HepG2 (cell line): Measurements from ENCODE around the gene IPO13. TPM values are rescaled to one million over a fixed set of nuclear protein-coding genes. Genes with fewer than 3 reads are reported as not detected.

Experiments used
- ATAC-seq: fragments of 200-7000 bp; cut with Tn5 transposase; 3 replicates; pipeline ENCODE4 v1.9.1; 2020; ENCODE audit warnings: mild to moderate bottlenecking, moderate library complexity
- BruUV-seq: library from RNA; stranded (reverse); fragments of 400-500 nt; replicated peaks from 2 replicates; lab custom pipeline; 2021; lab: Mats Ljungman, UMichigan
- CTCF ChIA-PET: fragments of 300-600 bp; formaldehyde crosslinking; extraction: SDS; loops from one replicate; lab custom pipeline; 2021; ENCODE audit warnings: low total read pairs, inconsistent platforms, low intra/inter-chr PET ratio; lab: Yijun Ruan, JAX
- POLR2A ChIA-PET: fragments of 350-600 bp; sonication (Branson Sonifier 250); formaldehyde crosslinking; loops from one replicate; lab custom pipeline; 2020; ENCODE audit warnings: antibody characterized with exemption, inconsistent platforms; lab: Yijun Ruan, JAX
- DNase-seq: peaks from one replicate; pipeline ENCODE4 v3.0.0-alpha.2; 2015; ENCODE audit warnings: low spot score
- FAIRE-seq: peaks from 3 replicates; lab custom pipeline; 2011; peaks lifted over from hg19 to GRCh38; lab: Jason Lieb, UNC
- H2AFZ ChIP-seq: one replicate; pipeline ENCODE4 v1.6.1; 2011; ENCODE audit warnings: low read length, inconsistent platforms
- H3K27ac ChIP-seq: fragments of 300-600 bp; 3 replicates; pipeline ENCODE4 v1.8.0; 2011; ENCODE audit warnings: mixed run types, mild to moderate bottlenecking, mixed read lengths, low read length, inconsistent platforms; ENCODE audit not compliant: insufficient read depth; ENCODE audit errors: extremely low read length
- H3K27me3 ChIP-seq, 2 experiments: fragments of 200-600 bp in 1 of 2; 2 replicates in 1 of 2; 3 replicates in 1 of 2; pipeline versions ENCODE4 v1.6.0 to v1.8.0; 2011; ENCODE audit warnings: low read length in 2 of 2, mild to moderate bottlenecking in 2 of 2, moderate library complexity in 2 of 2, inconsistent platforms in 1 of 2; ENCODE audit not compliant: insufficient read depth in 2 of 2, control insufficient read depth in 1 of 2
- H3K36me3 ChIP-seq, 2 experiments: fragments of 200-600 bp in 1 of 2; replicated peaks in 1 of 2; 2 replicates in 1 of 2; 3 replicates in 1 of 2; pipeline versions ENCODE4 v1.5.1 to v1.8.0; 2011; ENCODE audit warnings: low read length in 2 of 2, inconsistent platforms in 1 of 2; ENCODE audit not compliant: insufficient read depth in 2 of 2, control insufficient read depth in 1 of 2
- H3K4me1 ChIP-seq: 2 replicates; pipeline ENCODE4 v1.5.1; 2012; ENCODE audit warnings: low read length, inconsistent platforms; ENCODE audit not compliant: insufficient read depth
- H3K4me2 ChIP-seq: 2 replicates; pipeline ENCODE4 v1.6.0; 2011; ENCODE audit warnings: low read depth, low read length, inconsistent platforms
- H3K4me3 ChIP-seq, 3 experiments: fragments of 200-600 bp in 1 of 3; sonication (generic), shearing (Covaris generic) in 1 of 3; replicated peaks in 1 of 3; 2 replicates each; pipeline ENCODE4 v1.5.1; 2011 to 2016; ENCODE audit warnings: low read length in 3 of 3, inconsistent platforms in 2 of 3, low read depth in 2 of 3, mild to moderate bottlenecking in 2 of 3, control low read depth in 1 of 3, mixed read lengths in 1 of 3; ENCODE audit not compliant: insufficient read depth in 1 of 3
- H3K79me2 ChIP-seq: one replicate; pipeline ENCODE4 v1.6.1; 2011; ENCODE audit warnings: low read length, inconsistent platforms; ENCODE audit not compliant: insufficient read depth
- H3K9ac ChIP-seq: 2 replicates; pipeline ENCODE4 v1.6.0; 2011; ENCODE audit warnings: mild to moderate bottlenecking, low read depth, low read length, inconsistent platforms; ENCODE audit not compliant: insufficient read depth
- H3K9me3 ChIP-seq: 2 replicates; pipeline ENCODE4 v1.5.1; 2012; ENCODE audit warnings: mild to moderate bottlenecking, low read length
- H4K20me1 ChIP-seq: 2 replicates; pipeline ENCODE4 v1.6.0; 2011; ENCODE audit warnings: inconsistent platforms, mild to moderate bottlenecking, low read length, moderate library complexity; ENCODE audit not compliant: insufficient read depth
- BRD4 ChIP-seq: sonication (generic); formaldehyde crosslinking; IDR thresholded peaks from 2 replicates; pipeline ENCODE4 v1.4.0; 2020; ENCODE audit warnings: missing genetic modification reagents
- FOXA3 ChIP-seq: IDR thresholded peaks from 2 replicates; pipeline ENCODE4 v1.6.1; 2016; ENCODE audit warnings: missing genetic modification reagents, missing compliant biosample characterization
- NFIB ChIP-seq: sonication (generic); formaldehyde crosslinking; IDR thresholded peaks from 2 replicates; pipeline ENCODE4 v1.9.0; 2021; ENCODE audit warnings: missing genetic modification reagents, mild to moderate bottlenecking, borderline replicate concordance
- RARA ChIP-seq: IDR thresholded peaks from 2 replicates; pipeline ENCODE4 v1.6.1; 2016; ENCODE audit warnings: missing genetic modification reagents, missing compliant biosample characterization
- SALL2 ChIP-seq: sonication (generic); formaldehyde crosslinking; IDR thresholded peaks from 2 replicates; pipeline ENCODE4 v1.8.1; 2023; ENCODE audit warnings: mild to moderate bottlenecking, missing genetic modification reagents, inconsistent platforms
- SCMH1 ChIP-seq: sonication (generic); formaldehyde crosslinking; IDR thresholded peaks from 2 replicates; pipeline ENCODE4 v1.9.0; 2021; ENCODE audit warnings: missing genetic modification reagents, mild to moderate bottlenecking, borderline replicate concordance
- SP5 ChIP-seq: IDR thresholded peaks from 2 replicates; pipeline ENCODE4 v1.6.1; 2016; ENCODE audit warnings: low read depth, borderline replicate concordance
- TBX2 ChIP-seq: sonication (generic); formaldehyde crosslinking; IDR thresholded peaks from 2 replicates; pipeline ENCODE4 v1.5.0; 2020; ENCODE audit warnings: missing genetic modification reagents, mild to moderate bottlenecking, borderline replicate concordance
- whole genome bisulfite sequencing: methylation state at CpG from one replicate; pipeline ENCODE4 v1.1.6; 2017; ENCODE audit warnings: low lambda C conversion rate; 5-methylcytosine and 5-hydroxymethylcytosine counted together
- in situ Hi-C: cut with HindIII; loops from 2 replicates; pipeline ENCODE4 v1.10.0; 2017; ENCODE audit warnings: low pct_unique_long_range_greater_than_20kb; ENCODE audit not compliant: extremely low pct_ligation_motif_present
- intact Hi-C: fragments of 100-400 bp; cut with micrococcal nuclease; formaldehyde crosslinking; loops from one replicate; pipeline ENCODE4 v1.10.0; 2022; ENCODE audit not compliant: unreplicated experiment
- polyA plus RNA-seq, 8 experiments: library from polyadenylated mRNA; depleted of rRNA in 3 of 8; stranded (reverse) in 7 of 8; unstranded in 1 of 8; fragments of >200 nt; fragmentation: Illumina TruSeq in 4 of 8; extraction: Trizol in 4 of 8; gene quantifications; 2 replicates each; pipeline versions ENCODE4 v1.2.1 to v1.2.3, GENCODE V29; 2011 to 2016; ENCODE audit warnings: low read depth in 4 of 8, missing spikeins in 1 of 8, mixed read lengths in 1 of 8; ENCODE audit not compliant: insufficient read depth in 1 of 8
- total RNA-seq, 5 experiments: library from RNA; depleted of rRNA; stranded (reverse); fragments of >200 nt; fragmentation: Illumina TruSeq; extraction: Trizol; gene quantifications; 2 replicates each; pipeline ENCODE4 v1.2.3, GENCODE V29; 2016; ENCODE audit warnings: low read depth in 1 of 5
- TF ChIP-seq, protein P1 (sequence below): sonication (generic); formaldehyde crosslinking; IDR thresholded peaks from 2 replicates; pipeline ENCODE4 v1.4.0; 2020; ENCODE audit warnings: low read depth, mild to moderate bottlenecking, missing genetic modification reagents

IPO13 gene
- total and polyA plus RNA-seq, 2 of the 13 experiments (the other 11 are each of a cell fraction or from before 2014, with no cell fraction given), result 12.9 to 15.6 TPM

DNA sequence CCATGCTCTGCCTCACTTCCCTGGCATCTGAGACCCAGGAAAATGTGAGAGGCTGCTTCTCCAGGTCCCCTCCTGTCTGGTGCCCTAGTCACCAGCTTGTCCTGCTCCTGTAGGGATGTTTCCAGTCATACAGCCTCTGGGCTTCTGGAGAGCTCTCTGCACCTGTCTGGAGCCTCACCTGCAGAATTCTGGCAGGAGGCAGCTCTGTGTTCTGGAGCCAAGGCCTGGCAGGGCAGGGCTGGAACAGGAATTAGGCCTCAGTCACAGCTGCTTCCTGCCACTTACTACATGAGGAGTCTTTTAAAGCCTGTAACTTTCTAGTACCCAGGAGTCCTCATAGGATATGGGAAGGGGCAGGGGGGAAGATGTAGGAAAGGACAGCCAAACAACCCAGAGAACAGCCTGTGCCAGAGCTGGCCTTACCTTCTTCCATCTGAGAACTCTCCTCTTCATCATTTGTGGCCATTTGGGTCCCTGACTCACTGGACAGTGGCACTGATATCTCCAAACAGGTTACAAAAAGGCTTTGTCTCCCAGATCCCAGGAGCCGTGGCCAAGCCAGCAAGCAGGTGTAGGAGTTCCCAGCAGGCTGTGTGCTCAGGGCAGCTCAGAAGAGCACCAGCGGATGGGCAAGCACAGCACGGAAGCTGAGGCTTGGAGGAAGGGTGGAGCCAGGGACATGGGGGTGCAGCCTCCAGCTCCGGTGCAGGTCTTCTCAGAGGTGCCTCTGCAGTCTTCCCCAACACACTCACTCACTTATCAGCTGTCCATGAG lies 44.5 kb upstream of the IPO13 start:
- Histone ChIP-seq H2AFZ (no peak overlapping the region), H3K9me3 (no peaks in the 10 kb centered on the region), H3K79me2 (no peaks in the 10 kb centered on the region), H3K27me3 (no peaks in the 10 kb centered on the region), H3K4me3 (no peak overlapping the region), H3K27ac (no peak overlapping the region), H3K4me1 (no peaks in the 10 kb centered on the region), H3K4me2 (no peak overlapping the region), H3K9ac (no peak overlapping the region), H3K36me3 (peaks cover 7 to 8% of the 10 kb centered on the region in 2 experiments; a peak in 4 of 5 replicates), H4K20me1 (no peaks in the 10 kb centered on the region)
- POLR2A ChIA-PET, result no interaction called here
- 80% methylated on average over 1 of the region's 4 CpGs for WGBS
- FAIRE-seq (no peak), DNase-seq (no peak), ATAC-seq (no peak; the same call in 2 of the 3 replicates)
- no peak for TF ChIP-seq SP5 (CRISPR knock-in tag)
- TF ChIP-seq BRD4, result no peak
- TF ChIP-seq, protein P1, sequence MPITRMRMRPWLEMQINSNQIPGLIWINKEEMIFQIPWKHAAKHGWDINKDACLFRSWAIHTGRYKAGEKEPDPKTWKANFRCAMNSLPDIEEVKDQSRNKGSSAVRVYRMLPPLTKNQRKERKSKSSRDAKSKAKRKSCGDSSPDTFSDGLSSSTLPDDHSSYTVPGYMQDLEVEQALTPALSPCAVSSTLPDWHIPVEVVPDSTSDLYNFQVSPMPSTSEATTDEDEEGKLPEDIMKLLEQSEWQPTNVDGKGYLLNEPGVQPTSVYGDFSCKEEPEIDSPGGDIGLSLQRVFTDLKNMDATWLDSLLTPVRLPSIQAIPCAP (CRISPR knock-in tag), result no peak
- TF ChIP-seq SALL2 (CRISPR knock-in tag), result no peak
- no peak for TF ChIP-seq NFIB
- no peak for TF ChIP-seq TBX2 (CRISPR knock-in tag)
- TF ChIP-seq FOXA3, result no peak
- no peak for TF ChIP-seq SCMH1 (CRISPR knock-in tag)
- TF ChIP-seq RARA, result no peak
- no TSS peak for BruUV-seq
- CTCF ChIA-PET, result no interaction called here
- intact Hi-C loops (no loop called here), in situ Hi-C loops (no loop called here)
